Lung (tissue), 12 donors: ENCODE measurements around the gene GPR161. TPM values are rescaled to one million over a fixed set of nuclear protein-coding genes. Genes with fewer than 3 reads are reported as not detected.
A peak's percentile ranks its signal among the peaks of the same experiment; 100 is the strongest.

Experiments used
- ATAC-seq: fragments of 200-7000 bp; cut with Tn5 transposase; one replicate; pipeline ENCODE4 v1.9.1; 2020; ENCODE audit warnings: moderate number of reproducible peaks; ENCODE audit not compliant: insufficient read depth, low FRiP score
- DNase-seq, 3 donors: peaks; one replicate each; pipeline ENCODE4 v3.0.0-alpha.2; 2013 to 2017
- H3K27ac ChIP-seq, 2 donors: one replicate each; pipeline ENCODE4 v1.5.1; 2013; ENCODE audit warnings: mild to moderate bottlenecking in 2 of 2, moderate library complexity in 2 of 2, control low read depth in 1 of 2, inconsistent platforms in 1 of 2, low read depth in 1 of 2, low read length in 1 of 2
- H3K27me3 ChIP-seq, 3 donors: one replicate each; pipeline ENCODE4 v1.5.1; 2013; ENCODE audit warnings: low read length in 2 of 3; ENCODE audit not compliant: control insufficient read depth in 3 of 3, insufficient read depth in 3 of 3
- H3K36me3 ChIP-seq, 4 donors: one replicate each; pipeline ENCODE4 v1.5.1; 2013; ENCODE audit warnings: low read length in 4 of 4, mild to moderate bottlenecking in 1 of 4, moderate library complexity in 1 of 4; ENCODE audit not compliant: control insufficient read depth in 4 of 4, insufficient read depth in 4 of 4
- H3K4me1 ChIP-seq, 5 donors: one replicate each; pipeline ENCODE4 v1.5.1; 2013; ENCODE audit warnings: low read length in 5 of 5, mild to moderate bottlenecking in 2 of 5, moderate library complexity in 1 of 5; ENCODE audit not compliant: control insufficient read depth in 5 of 5, insufficient read depth in 5 of 5
- H3K4me3 ChIP-seq: one replicate; pipeline ENCODE4 v1.5.1; 2013; ENCODE audit warnings: mild to moderate bottlenecking, control low read depth, moderate library complexity
- H3K9ac ChIP-seq, 2 donors: one replicate each; pipeline ENCODE4 v1.5.1; 2013; ENCODE audit warnings: low read length in 2 of 2, control low read depth in 1 of 2; ENCODE audit not compliant: insufficient read depth in 1 of 2
- H3K9me3 ChIP-seq, 4 donors: one replicate each; pipeline ENCODE4 v1.5.1; 2013; ENCODE audit warnings: low read length in 3 of 4, mild to moderate bottlenecking in 1 of 4, moderate library complexity in 1 of 4; ENCODE audit not compliant: control insufficient read depth in 4 of 4, insufficient read depth in 3 of 4
- WGBS, 2 donors: extraction: QIAGEN DNeasy Blood & Tissue Kit; methylation state at CpG; one replicate each; pipeline ENCODE4 v1.1.7; 2013; 5-methylcytosine and 5-hydroxymethylcytosine counted together
- polyA plus RNA-seq, 2 donors: library from polyadenylated mRNA; stranded (reverse); fragments of 200-250 nt; gene quantifications; one replicate each; pipeline ENCODE4 v1.2.1, GENCODE V29; 2013
- total RNA-seq, 2 donors: library from RNA; depleted of rRNA in 1 of 2; stranded (reverse); fragments of >200 nt in 1 of 2; gene quantifications; one replicate each; pipeline ENCODE4 v1.2.1, GENCODE V29; 2014 to 2021
- TF ChIP-seq, protein P1 (sequence below): IDR thresholded peaks from 2 replicates; pipeline ENCODE4 v1.5.1; 2012; ENCODE audit warnings: mild to moderate bottlenecking; ENCODE audit errors: control extremely low read depth, extremely low read depth
- donor health status: control.
- donor health status: control.
- donor health status: Bipolar disorder and iron deficiency.
- donor health status: healthy.
- donor health status: DM: yes; HTN: yes; CAD: no.

GPR161 gene
- total and polyA plus RNA-seq, 4 donors = 2.8 to 15.0 (median 5.7) TPM

DNA sequence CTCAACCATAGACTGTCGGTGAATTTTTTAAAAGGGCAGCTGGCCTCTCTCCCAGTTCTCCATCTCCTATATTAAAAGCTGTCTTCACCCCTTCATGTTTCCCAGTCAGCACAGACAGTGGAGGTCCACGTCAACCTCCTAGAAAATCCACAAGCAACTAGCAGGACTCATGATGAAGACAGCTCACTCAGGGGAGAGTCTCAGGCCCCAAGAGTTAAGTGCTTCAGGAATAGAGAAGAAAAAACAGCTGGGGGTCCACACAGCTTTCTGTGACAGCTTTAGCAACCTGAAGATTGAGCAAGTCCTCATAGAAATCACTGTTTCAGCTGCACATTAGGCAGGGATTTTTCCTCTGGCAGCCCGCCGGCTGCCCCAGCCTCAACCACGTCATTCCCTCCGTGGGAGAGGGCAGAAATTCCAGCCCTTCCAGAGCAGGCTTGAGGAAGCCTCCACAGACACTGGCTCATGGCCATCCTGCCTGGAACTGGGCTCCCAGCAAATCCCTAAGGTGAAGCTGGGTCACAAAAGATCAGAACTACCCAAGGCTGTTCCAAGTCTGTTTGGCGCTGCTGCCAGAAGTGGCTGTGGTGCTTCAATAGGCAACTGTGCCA is 15.2 kb downstream of the GPR161 start:
- Histone ChIP-seq H3K36me3 (peaks cover 0 to 28% (median 6%) of the 10 kb centered on the region in 4 donors), H3K27me3 (no peaks in the 10 kb centered on the region), H3K9me3 (no peaks in the 10 kb centered on the region), H3K4me1 (peaks cover 0 to 12% (median 7%) of the 10 kb centered on the region in 5 donors), H3K9ac (peak overlapping the region in 1 of 2 donors; percentile 72), H3K27ac (peak overlapping the region in 1 of 2 donors; percentile 60), H3K4me3 (no peak overlapping the region)
- ATAC-seq (peak; percentile 24), DNase-seq (peak; percentile 67 to 78 (median 69))
- TF ChIP-seq, protein P1, sequence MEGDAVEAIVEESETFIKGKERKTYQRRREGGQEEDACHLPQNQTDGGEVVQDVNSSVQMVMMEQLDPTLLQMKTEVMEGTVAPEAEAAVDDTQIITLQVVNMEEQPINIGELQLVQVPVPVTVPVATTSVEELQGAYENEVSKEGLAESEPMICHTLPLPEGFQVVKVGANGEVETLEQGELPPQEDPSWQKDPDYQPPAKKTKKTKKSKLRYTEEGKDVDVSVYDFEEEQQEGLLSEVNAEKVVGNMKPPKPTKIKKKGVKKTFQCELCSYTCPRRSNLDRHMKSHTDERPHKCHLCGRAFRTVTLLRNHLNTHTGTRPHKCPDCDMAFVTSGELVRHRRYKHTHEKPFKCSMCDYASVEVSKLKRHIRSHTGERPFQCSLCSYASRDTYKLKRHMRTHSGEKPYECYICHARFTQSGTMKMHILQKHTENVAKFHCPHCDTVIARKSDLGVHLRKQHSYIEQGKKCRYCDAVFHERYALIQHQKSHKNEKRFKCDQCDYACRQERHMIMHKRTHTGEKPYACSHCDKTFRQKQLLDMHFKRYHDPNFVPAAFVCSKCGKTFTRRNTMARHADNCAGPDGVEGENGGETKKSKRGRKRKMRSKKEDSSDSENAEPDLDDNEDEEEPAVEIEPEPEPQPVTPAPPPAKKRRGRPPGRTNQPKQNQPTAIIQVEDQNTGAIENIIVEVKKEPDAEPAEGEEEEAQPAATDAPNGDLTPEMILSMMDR = no peak
- 73 to 75% methylated on average over 7 of the region's 7 CpGs for WGBS, 2 donors

DNA sequence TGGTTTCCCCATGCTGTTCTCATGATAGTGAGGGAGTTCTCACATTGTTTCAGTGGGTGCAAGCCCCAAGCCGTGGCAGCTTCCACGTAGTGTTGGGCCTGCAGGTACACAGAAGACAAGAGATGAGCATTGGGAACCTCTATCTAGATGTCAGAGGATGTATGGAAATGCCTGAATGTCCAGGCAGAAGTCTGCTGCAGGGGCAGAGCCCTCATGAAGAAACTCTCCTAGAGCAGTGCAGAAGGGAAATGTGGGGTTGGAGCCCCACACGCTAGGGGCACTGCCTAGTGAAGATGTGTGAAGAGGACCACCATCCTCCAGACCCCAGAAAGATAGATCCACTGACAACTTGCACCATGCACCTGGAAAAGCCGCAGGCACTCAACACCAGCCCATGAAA is 17.0 kb downstream of the GPR161 start:
- DNase-seq (no peak), ATAC-seq (no peak)
- Histone ChIP-seq H3K27ac (no peak overlapping the region), H3K4me1 (peaks cover 0 to 12% (median 7%) of the 10 kb centered on the region in 5 donors), H3K36me3 (peaks cover 0 to 26% (median 6%) of the 10 kb centered on the region in 4 donors), H3K9ac (no peak overlapping the region), H3K4me3 (no peak overlapping the region), H3K9me3 (no peaks in the 10 kb centered on the region), H3K27me3 (no peaks in the 10 kb centered on the region)
- TF ChIP-seq, protein P1 = no peak
- 91 to 97% methylated on average over 4 of the region's 4 CpGs for WGBS, 2 donors

DNA sequence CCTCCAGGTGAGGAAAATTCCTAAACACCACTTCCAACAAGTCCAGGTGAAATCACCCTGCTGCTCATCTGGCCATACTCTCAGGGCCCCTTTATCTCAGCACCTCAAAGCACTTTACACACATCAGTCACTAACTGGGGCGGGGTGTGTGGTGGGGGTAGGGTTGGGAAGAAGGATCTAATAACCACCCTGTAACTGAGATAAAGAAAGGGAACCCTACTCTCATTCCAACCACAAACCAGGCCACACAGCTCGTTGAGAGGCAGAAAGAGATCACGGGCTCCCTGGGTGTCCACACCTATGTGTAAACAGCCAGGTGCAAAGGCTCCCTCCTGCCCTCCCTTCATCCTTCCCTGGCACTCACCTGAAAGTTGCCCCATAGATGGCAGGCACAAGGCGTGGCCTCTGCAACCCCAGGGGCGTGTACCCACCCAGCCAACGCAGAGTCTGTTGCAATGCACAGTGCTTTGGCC is 20.4 kb downstream of the GPR161 start:
- H3K4me1 ChIP-seq = peaks cover 0 to 4% (median 3%) of the 10 kb centered on the region in 5 donors
- no peak overlapping the region for H3K4me3 ChIP-seq
- H3K9me3 ChIP-seq = no peaks in the 10 kb centered on the region
- H3K27ac ChIP-seq = no peak overlapping the region
- peaks cover 0 to 21% (median 7%) of the 10 kb centered on the region in 4 donors for H3K36me3 ChIP-seq
- H3K9ac ChIP-seq = no peak overlapping the region
- peak; percentile 55 for ATAC-seq
- H3K27me3 ChIP-seq = no peaks in the 10 kb centered on the region
- WGBS, 2 donors = 64 to 79% methylated on average over 6 of the region's 6 CpGs
- peak in 1 of 3 donors; percentile 13 for DNase-seq
- TF ChIP-seq, protein P1 = no peak
